ENCODE results near the gene VDR.
A peak's percentile ranks its signal among the peaks of the same experiment; 100 is the strongest.
"Not testable (repeated sequence)": the region's sequence is repeated elsewhere in the genome, so short reads cannot be mapped to it uniquely, and the experiment has no call there.

VDR gene

DNA sequence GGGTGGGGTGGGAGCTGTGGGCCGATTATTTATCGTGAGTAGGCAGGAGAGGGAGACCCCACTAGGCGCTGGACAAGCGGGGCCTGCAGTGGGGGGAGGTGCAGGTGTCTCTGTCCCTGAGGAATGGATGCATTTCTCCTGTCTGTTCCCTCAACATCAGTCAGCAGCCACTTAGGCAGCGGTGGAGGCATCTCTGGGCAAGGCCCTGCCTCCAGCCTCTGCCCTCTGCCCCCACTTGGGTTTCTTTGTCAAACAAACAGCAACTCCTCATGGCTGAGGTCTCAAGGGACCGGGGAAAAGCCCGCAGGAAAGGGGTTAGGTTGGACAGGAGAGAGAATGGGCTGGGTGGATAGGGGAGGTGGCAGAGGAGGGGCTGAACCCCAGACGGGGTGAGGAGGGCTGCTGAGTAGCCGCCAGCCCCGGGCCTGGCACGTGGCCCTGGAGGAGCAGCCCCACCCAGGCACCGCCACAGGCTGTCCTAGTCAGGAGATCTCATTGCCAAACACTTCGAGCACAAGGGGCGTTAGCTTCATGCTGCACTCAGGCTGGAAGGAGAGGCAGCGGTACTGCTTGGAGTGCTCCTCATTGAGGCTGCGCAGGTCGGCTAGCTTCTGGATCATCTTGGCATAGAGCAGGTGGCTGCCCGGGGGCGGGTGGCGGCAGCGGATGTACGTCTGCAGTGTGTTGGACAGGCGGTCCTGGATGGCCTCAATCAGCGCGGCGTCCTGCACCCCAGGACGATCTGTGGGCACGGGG is 60.4 kb downstream of the VDR start:
- DNase-seq: no peak

DNA sequence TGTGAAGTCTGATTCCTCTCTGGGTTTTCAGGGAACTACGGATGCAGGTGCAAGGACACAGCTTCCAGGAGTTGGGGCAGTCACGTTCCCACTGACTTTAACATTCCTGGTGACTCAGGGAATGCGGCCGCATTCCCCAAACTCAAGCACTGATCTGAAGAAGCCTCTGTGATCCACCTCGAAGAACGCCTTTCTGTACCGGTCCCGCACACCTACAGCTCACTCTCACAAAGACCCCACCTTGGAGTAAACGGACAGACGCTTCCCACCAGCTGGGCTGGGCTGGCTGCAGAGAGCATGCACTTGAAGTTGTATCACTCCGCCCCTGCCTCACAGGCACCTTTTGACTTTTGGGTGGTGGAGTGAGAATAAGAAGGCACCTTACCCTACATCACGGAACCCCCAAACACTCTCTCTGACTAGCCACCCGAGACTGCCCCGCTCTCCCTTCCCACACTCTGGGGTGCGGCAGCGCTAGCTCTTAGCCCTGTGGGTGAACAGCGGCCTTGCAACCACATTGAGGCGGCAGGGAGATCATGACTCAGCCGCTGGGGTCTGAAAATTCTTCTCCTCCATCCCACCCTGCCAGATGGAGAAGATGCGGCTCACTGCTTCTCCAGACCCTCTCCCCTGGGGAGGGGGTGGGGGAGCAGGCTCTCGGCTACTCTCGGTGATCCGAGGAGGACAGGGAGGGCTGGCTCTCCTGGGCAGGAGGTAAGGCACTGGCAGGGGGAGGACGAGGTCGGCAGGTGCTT is 61.4 kb downstream of the VDR start:
- DNase-seq: no peak

DNA sequence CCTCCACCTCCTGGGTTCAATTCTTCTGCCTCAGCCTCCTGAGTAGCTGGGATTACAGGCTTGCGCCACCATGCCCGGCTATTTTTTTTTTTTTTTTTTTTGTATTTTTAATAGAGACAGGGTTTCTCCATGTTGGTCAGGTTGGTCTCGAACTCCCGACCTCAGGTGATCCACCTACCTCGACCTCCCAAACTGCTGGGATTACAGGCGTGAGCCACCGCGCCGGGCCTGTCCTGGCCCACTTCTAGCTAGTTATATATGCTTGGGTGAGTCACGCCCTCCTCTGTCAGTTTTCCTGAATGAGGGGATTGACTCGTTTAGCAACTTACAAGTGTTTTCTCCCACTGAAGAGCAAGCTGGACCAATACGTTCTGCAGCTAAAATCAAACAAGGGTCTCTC is 62.3 kb downstream of the VDR start:
- DNase-seq: not testable (repeated sequence)

- DNase-seq: no peak
Measured at GRCh38 chr12:47841910-47842309, 62.9 kb downstream of the VDR start.

- DNase-seq: no peak
Measured at GRCh38 chr12:47841501-47841900, 63.3 kb downstream of the VDR start.

GRCh38 chr12:47840571-47840970 is 64.2 kb downstream of the VDR start:
- DNase-seq: no peak

GRCh38 chr12:47839214-47839876 is 65.4 kb downstream of the VDR start:
- DNase-seq: no peak

- no peak for DNase-seq
Measured at GRCh38 chr12:47838286-47838931, 66.4 kb downstream of the VDR start.

- peak; percentile 30 for DNase-seq
Measured at GRCh38 chr12:47837190-47838171, 67.3 kb downstream of the VDR start.

DNA sequence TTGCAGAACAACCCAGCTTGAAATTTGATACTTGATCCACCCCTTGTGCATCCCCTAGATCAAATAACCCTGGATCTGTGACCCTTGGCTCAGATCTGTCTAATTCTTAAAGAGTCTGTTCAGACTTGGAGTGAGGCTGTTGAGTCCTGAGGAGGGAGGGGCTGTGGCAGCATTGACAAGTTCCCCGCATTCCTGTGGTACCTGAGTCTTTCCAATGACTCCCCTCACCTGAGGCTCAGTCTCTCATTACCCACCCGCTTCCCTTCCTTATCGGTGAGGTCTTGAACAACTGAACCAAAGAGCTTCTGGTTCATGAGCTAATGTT is 69.0 kb downstream of the VDR start:
- DNase-seq: no peak

- DNase-seq: no peak
Measured at GRCh38 chr12:47835006-47835830, 69.6 kb downstream of the VDR start.

- DNase-seq: no peak
Measured at GRCh38 chr12:47834199-47834903, 70.4 kb downstream of the VDR start.

DNA sequence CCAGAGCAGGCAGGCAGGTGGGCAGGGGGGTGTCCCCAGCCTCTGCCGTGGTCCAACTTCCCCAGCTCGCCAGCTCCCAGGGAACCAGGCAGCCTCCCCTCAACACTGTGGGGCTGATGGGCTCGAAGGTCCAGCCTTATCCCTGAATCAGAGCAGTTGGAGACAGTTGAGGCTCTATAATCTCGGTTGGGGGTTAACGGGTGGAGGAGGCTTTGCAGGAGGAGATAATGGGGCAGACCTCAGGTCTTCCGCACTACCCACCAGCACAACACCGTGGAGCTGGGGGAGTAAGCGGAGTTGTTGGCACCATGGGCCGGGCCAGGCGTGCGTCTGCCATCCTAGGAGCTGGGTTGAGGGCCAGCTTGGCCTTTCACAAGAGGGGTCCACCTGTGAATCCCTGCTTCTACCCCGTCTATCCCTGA is 71.2 kb downstream of the VDR start:
- no peak for DNase-seq

GRCh38 chr12:47832263-47832933 is 72.4 kb downstream of the VDR start:
- no peak for DNase-seq

- DNase-seq: no peak
Measured at GRCh38 chr12:47829584-47829983, 75.2 kb downstream of the VDR start.

DNA sequence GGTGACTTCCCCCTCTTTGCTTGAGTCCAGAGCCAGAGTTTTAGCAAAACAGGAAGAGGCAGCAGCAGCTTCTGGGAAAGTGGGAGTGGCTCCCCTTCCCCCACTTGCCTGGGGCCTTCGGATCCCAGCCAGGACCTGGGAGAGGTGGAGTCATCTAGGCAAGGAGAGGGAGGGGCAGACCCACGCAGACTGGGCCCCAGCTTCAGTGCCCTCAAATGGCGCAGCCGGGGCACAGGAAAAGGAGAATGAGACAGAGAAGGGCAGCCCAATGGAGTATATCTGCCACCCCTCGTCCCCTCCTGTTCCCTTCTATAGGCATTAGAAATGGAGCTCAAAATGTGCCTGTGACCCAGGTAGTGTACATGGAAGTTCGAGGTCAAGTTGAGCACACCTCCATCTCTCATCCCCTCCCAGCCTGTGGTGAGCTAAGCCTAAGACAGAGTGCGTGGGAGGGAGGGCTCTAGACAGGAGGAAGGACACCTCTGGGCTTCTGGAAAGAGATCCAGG is 75.8 kb downstream of the VDR start:
- no peak for DNase-seq

- DNase-seq: no peak
Measured at GRCh38 chr12:47828008-47828975, 76.5 kb downstream of the VDR start.

DNA sequence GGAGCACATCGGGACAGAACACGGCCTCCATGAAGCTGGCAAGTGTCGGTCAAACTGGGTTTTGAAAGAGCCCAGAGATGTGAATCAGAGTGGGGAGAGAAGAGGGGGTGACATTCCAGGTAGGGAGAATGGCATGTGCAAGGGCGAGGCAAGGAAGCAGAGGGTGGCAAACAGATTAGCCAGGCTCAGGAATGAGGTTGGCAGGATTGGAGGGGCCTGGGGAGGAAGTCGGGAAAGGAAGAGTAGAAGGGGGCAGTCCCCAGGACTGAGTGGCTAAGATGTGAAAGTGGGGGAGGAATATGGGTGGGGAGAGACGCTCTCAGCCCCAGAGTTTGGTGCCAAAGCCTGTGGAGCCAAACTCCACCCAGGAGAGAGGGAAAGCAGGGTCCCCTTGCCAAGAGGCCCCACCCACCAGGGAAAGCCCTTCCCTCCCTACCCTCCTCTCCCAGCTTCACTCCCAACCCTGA is 79.6 kb downstream of the VDR start:
- DNase-seq: no peak

All from SHP77 treated with DMSO at 0.1 percent for 48 hours (cell line).